Endothelial cell of umbilical vein (primary cell): ENCODE results near the gene DYNC1H1. TPM values are rescaled to one million over a fixed set of nuclear protein-coding genes. Genes with fewer than 3 reads are reported as not detected.

Experiments used
- BruUV-seq: library from RNA; stranded (reverse); fragments of 400-500 nt; replicated peaks from 2 replicates; lab custom pipeline; 2021; lab: Mats Ljungman, UMichigan
- CTCF ChIA-PET: fragments of 300-600, 350-600 bp; sonication (Branson Sonifier 250); formaldehyde crosslinking; loops from one replicate; lab custom pipeline; 2021; ENCODE audit warnings: antibody characterized with exemption, inconsistent platforms; lab: Charles Lee
- POLR2A ChIA-PET: fragments of 300-600, 350-600 bp; sonication (Branson Sonifier 250); formaldehyde crosslinking; loops from one replicate; lab custom pipeline; 2021; ENCODE audit warnings: antibody characterized with exemption, inconsistent platforms; lab: Charles Lee
- DNase-seq: peaks from one replicate; pipeline ENCODE4 v3.0.0-alpha.2; 2011; ENCODE audit warnings: low read depth, low spot score
- FAIRE-seq: peaks from 2 replicates; lab custom pipeline; 2011; peaks lifted over from hg19 to GRCh38; lab: Jason Lieb, UNC
- H2AFZ ChIP-seq: 2 replicates; pipeline ENCODE4 v1.6.0; 2012; ENCODE audit warnings: low read depth, low read length, control low read depth, inconsistent platforms
- H3K27ac ChIP-seq: 2 replicates; pipeline ENCODE4 v1.5.1; 2011; ENCODE audit warnings: low read depth, mild to moderate bottlenecking, control low read depth, low read length, moderate library complexity; ENCODE audit not compliant: insufficient read depth
- H3K27me3 ChIP-seq, 2 experiments: 2 replicates each; pipeline versions ENCODE4 v1.6.0 to v1.6.1; 2011; ENCODE audit warnings: low read length in 2 of 2, mixed read lengths in 1 of 2; ENCODE audit not compliant: control insufficient read depth in 2 of 2, insufficient read depth in 2 of 2
- H3K36me3 ChIP-seq, 2 experiments: 2 replicates in 1 of 2; 3 replicates in 1 of 2; pipeline ENCODE4 v1.5.1; 2011; ENCODE audit warnings: low read length in 2 of 2, mild to moderate bottlenecking in 1 of 2, moderate library complexity in 1 of 2; ENCODE audit not compliant: control insufficient read depth in 2 of 2, insufficient read depth in 2 of 2; ENCODE audit errors: extremely low read depth in 1 of 2
- H3K4me1 ChIP-seq: 3 replicates; pipeline ENCODE4 v1.5.1; 2011; ENCODE audit warnings: mild to moderate bottlenecking, low read length; ENCODE audit not compliant: control insufficient read depth, insufficient read depth; ENCODE audit errors: extremely low read depth
- H3K4me2 ChIP-seq: 2 replicates; pipeline ENCODE4 v1.6.1; 2011; ENCODE audit warnings: low read length, control low read depth, mixed read lengths; ENCODE audit not compliant: insufficient read depth
- H3K4me3 ChIP-seq, 3 experiments: fragments of 200-600 bp in 1 of 3; sonication (generic), shearing (Covaris generic) in 1 of 3; replicated peaks in 1 of 3; 2 replicates each; pipeline ENCODE4 v1.5.1; 2011 to 2016; ENCODE audit warnings: control low read depth in 3 of 3, low read length in 3 of 3, mild to moderate bottlenecking in 2 of 3, inconsistent platforms in 1 of 3, low read depth in 1 of 3, moderate library complexity in 1 of 3; ENCODE audit not compliant: insufficient read depth in 1 of 3
- H3K79me2 ChIP-seq: 2 replicates; pipeline ENCODE4 v1.6.0; 2012; ENCODE audit warnings: low read length, inconsistent platforms; ENCODE audit not compliant: control insufficient read depth, insufficient read depth
- H3K9ac ChIP-seq: replicated peaks from 2 replicates; pipeline ENCODE3; 2011; ENCODE audit warnings: low read length, control low read depth; ENCODE audit not compliant: insufficient read depth; ENCODE audit errors: extremely low read depth
- H3K9me1 ChIP-seq: replicated peaks from 3 replicates; pipeline ENCODE4 v1.6.0; 2011; ENCODE audit warnings: mild to moderate bottlenecking, low read length; ENCODE audit not compliant: control insufficient read depth, insufficient read depth; ENCODE audit errors: extremely low read depth
- H3K9me3 ChIP-seq: replicated peaks from 2 replicates; pipeline ENCODE4 v1.5.1; 2012; ENCODE audit warnings: low read length, inconsistent platforms; ENCODE audit not compliant: control insufficient read depth, insufficient read depth
- H4K20me1 ChIP-seq: replicated peaks from 2 replicates; pipeline ENCODE3; 2011; ENCODE audit warnings: mild to moderate bottlenecking, low read length; ENCODE audit not compliant: control insufficient read depth, insufficient read depth; ENCODE audit errors: extremely low read depth
- CTCF ChIP-seq, 2 donors: IDR thresholded peaks; 1 replicate in 1 of 2; 2 replicates in 1 of 2; pipeline ENCODE4 v1.5.1; 2011; ENCODE audit warnings: low read length in 2 of 2, mild to moderate bottlenecking in 2 of 2, moderate library complexity in 2 of 2, control low read depth in 1 of 2, inconsistent platforms in 1 of 2, low read depth in 1 of 2; ENCODE audit not compliant: insufficient read depth in 1 of 2; ENCODE audit errors: extremely low read depth in 1 of 2
- EZH2 ChIP-seq: IDR thresholded peaks from 2 replicates; pipeline ENCODE4 v1.6.1; 2012; ENCODE audit warnings: borderline replicate concordance, low read depth, mild to moderate bottlenecking, moderate library complexity, low read length, inconsistent platforms; ENCODE audit not compliant: severe bottlenecking
- FOS ChIP-seq: IDR thresholded peaks from 2 replicates; pipeline ENCODE4 v1.6.1; 2011; ENCODE audit warnings: mild to moderate bottlenecking, low read length, moderate library complexity, borderline replicate concordance; ENCODE audit not compliant: insufficient read depth
- GATA2 ChIP-seq: IDR thresholded peaks from 2 replicates; pipeline ENCODE4 v1.7.0; 2011; ENCODE audit warnings: low read depth, mild to moderate bottlenecking, moderate library complexity, mixed read lengths, low read length; ENCODE audit not compliant: insufficient read length, insufficient read depth
- JUN ChIP-seq: IDR thresholded peaks from 2 replicates; pipeline ENCODE4 v1.6.1; 2011; ENCODE audit warnings: borderline replicate concordance, low read depth; ENCODE audit not compliant: insufficient read length, insufficient read depth
- MYC ChIP-seq: IDR thresholded peaks from one replicate; pipeline ENCODE4 v1.6.1; 2011; ENCODE audit warnings: mild to moderate bottlenecking, low read depth, low read length
- POLR2A ChIP-seq: IDR thresholded peaks from 2 replicates; pipeline ENCODE4 v1.6.1; 2012; ENCODE audit warnings: low read depth, mild to moderate bottlenecking, control low read depth, low read length
- POLR2AphosphoS5 ChIP-seq: IDR thresholded peaks from 2 replicates; pipeline ENCODE4 v1.6.1; 2012; ENCODE audit warnings: low read depth, mild to moderate bottlenecking, control low read depth, low read length, moderate library complexity; ENCODE audit not compliant: insufficient read depth
- dilution Hi-C: fragments of 300-500 bp; cut with MboI; formaldehyde crosslinking; loops from one replicate; pipeline ENCODE4 v1.15.0; 2019; ENCODE audit warnings: low sequenced_read_pairs; ENCODE audit not compliant: extremely low pct_ligation_motif_present
- intact Hi-C: fragments of 100-400 bp; cut with micrococcal nuclease; formaldehyde crosslinking; loops from one replicate; pipeline ENCODE4 v1.10.0; 2022
- polyA plus RNA-seq, 4 experiments: library from polyadenylated mRNA; depleted of rRNA in 3 of 4; stranded (reverse) in 3 of 4; unstranded in 1 of 4; fragments of >200 nt; gene quantifications; 2 replicates each; pipeline versions ENCODE4 v1.2.1 to v1.2.3, GENCODE V29; 2011 to 2012; ENCODE audit warnings: missing spikeins in 1 of 4
- total RNA-seq: library from RNA; stranded (reverse); gene quantifications from 2 replicates; pipeline ENCODE4 v1.2.3, GENCODE V29; 2021
- TF ChIP-seq, protein P1 (sequence below): IDR thresholded peaks from 2 replicates; pipeline ENCODE4 v1.6.1; 2011; ENCODE audit not compliant: insufficient read depth, insufficient read length

DYNC1H1 gene
- total and polyA plus RNA-seq, 2 donors (not counting 3 experiments of a cell fraction or from before 2014, with no cell fraction given): 254 to 648 TPM

- no peak for FAIRE-seq
- H3K4me1 ChIP-seq: no peaks in the 10 kb centered on the region
- H3K9me1 ChIP-seq: no peaks in the 10 kb centered on the region
- H3K4me3 ChIP-seq: no peak overlapping the region
- H2AFZ ChIP-seq: no peak overlapping the region
- no peak overlapping the region for H3K9ac ChIP-seq
- no peaks in the 10 kb centered on the region for H3K79me2 ChIP-seq
- H3K9me3 ChIP-seq: no peaks in the 10 kb centered on the region
- H3K27me3 ChIP-seq: no peaks in the 10 kb centered on the region
- intact Hi-C loops: loop anchor here (2.0 kb wide), 1 partner anchor 49 kb away; no protein-coding TSS in a partner anchor
- DNase-seq: no peak
- no peak overlapping the region for H3K27ac ChIP-seq
- H3K4me2 ChIP-seq: no peak overlapping the region
- H3K36me3 ChIP-seq: peaks cover 22 to 66% of the 10 kb centered on the region in 2 experiments
- BruUV-seq: no TSS peak
- TF ChIP-seq JUN: no peak
- TF ChIP-seq CTCF (IDR thresholded peaks at IDR 0.05; ENCODE audit: extremely low read depth in 1 of 2, insufficient read depth in 1 of 2, low read depth in 1 of 2, low read length in 2 of 2): no peak
- no peak for TF ChIP-seq POLR2A
- TF ChIP-seq, protein P1, sequence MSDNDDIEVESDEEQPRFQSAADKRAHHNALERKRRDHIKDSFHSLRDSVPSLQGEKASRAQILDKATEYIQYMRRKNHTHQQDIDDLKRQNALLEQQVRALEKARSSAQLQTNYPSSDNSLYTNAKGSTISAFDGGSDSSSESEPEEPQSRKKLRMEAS: no peak
- no peak for TF ChIP-seq GATA2
- TF ChIP-seq MYC: no peak
- no peak for TF ChIP-seq FOS
- TF ChIP-seq EZH2: no peak
- no peak for TF ChIP-seq POLR2AphosphoS5
- dilution Hi-C loops: no loop called here
- ChIA-PET POLR2A (interaction anchor here (0.6 kb wide), 1 partner anchor 11 kb away, joined by 5 read pairs; no protein-coding TSS in a partner anchor), CTCF (interaction anchor here (1.0 to 1.9 kb wide), 3 partner anchors 16 to 266 kb away, joined by 3 to 5 read pairs (median 4); no protein-coding TSS in a partner anchor)
- no peaks in the 10 kb centered on the region for H4K20me1 ChIP-seq
These were observed 83.6 kb downstream of the DYNC1H1 start for GRCh38 chr14:102047808-102048540.
